ENCODE results near the gene PGAM1. TPM values are rescaled to one million over a fixed set of nuclear protein-coding genes. Genes with fewer than 3 reads are reported as not detected.

Gene PGAM1
- total RNA-seq, 2 experiments from 2014 or later: 289 to 467 TPM

DNA sequence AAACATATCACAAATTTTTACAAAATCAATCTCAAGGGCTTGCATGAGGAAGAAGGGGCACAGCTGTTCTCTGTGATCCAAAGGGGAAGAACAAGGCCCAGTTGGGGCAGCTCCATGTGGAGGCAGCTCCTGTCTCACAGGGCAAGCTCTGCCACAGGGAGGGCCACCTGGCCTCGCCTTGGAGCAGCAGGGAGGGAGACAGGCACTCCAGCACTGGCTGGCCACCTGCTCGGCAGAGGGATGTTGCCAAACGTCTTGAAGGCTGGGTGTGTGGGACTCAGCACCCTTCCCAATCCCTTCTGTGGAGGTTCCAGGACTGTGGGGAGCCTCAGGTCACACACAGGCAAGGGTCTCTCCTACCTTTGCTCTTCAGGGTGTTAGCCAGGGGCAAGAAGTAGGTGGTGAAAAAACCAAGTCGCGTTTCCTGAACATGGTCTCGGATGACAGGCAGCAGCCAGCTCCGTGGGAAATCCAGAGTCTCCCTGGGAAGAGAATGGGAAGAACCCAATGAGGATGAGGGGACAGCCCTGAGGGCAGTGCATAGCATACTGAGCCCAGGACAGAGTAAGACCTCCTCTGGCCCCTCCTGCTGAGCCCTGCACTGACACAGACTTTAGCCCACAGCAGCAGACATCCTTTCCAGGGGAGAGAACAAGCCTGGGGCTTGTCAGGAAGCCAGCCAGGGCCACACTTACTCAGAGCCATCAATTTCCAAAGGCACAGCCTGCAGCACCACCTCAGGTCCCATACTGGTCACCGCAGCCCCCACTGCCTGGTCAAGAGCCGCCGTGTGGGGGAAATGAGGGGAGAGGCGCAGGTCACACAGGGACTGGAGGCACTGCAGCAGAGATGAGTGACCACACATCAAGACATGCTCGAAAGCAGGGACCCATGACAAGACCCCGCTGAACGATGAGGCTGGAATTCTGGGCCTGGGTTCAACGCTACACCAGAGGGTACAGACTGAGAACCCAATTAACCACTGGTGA lies 46.8 kb upstream of the PGAM1 start:
- no peak for DNase-seq (ENCODE audit: low spot score)
- peaks cover 81% of the 10 kb centered on the region for H3K36me3 ChIP-seq (ENCODE audit: insufficient read depth, low read length)
- H4K20me1 ChIP-seq (ENCODE audit: insufficient read depth, low read length): no peaks in the 10 kb centered on the region
- no peaks in the 10 kb centered on the region for H3K79me2 ChIP-seq (ENCODE audit: insufficient read depth, low read depth, low read length)
- H3K9me2 ChIP-seq (ENCODE audit: insufficient read depth, low read length): no peaks in the 10 kb centered on the region
- POLR2A ChIA-PET: no interaction called here
- CTCF ChIA-PET (ENCODE audit: unreplicated experiment): no interaction called here
- no peaks in the 10 kb centered on the region for H3K9me3 ChIP-seq (ENCODE audit: low read length)
- intact Hi-C loops (cut with micrococcal nuclease; ENCODE audit: unreplicated experiment): no loop called here
- no TSS peak for BruUV-seq (replicated peaks)
- H3K4me1 ChIP-seq (ENCODE audit: insufficient read depth, low read length, poor library complexity, severe bottlenecking): no peaks in the 10 kb centered on the region
- H3K4me3 ChIP-seq (ENCODE audit: low read depth, low read length, poor library complexity, severe bottlenecking): no peak overlapping the region
- no peak overlapping the region for H3K4me2 ChIP-seq (ENCODE audit: low read length)
- H3K27ac ChIP-seq (ENCODE audit: low read depth, low read length, poor library complexity, severe bottlenecking): no peak overlapping the region
- TF ChIP-seq, protein P1, sequence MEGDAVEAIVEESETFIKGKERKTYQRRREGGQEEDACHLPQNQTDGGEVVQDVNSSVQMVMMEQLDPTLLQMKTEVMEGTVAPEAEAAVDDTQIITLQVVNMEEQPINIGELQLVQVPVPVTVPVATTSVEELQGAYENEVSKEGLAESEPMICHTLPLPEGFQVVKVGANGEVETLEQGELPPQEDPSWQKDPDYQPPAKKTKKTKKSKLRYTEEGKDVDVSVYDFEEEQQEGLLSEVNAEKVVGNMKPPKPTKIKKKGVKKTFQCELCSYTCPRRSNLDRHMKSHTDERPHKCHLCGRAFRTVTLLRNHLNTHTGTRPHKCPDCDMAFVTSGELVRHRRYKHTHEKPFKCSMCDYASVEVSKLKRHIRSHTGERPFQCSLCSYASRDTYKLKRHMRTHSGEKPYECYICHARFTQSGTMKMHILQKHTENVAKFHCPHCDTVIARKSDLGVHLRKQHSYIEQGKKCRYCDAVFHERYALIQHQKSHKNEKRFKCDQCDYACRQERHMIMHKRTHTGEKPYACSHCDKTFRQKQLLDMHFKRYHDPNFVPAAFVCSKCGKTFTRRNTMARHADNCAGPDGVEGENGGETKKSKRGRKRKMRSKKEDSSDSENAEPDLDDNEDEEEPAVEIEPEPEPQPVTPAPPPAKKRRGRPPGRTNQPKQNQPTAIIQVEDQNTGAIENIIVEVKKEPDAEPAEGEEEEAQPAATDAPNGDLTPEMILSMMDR (conservative IDR thresholded peaks at IDR 0.05; ENCODE audit: low read length): no peak
- TF ChIP-seq EZH2phosphoT487 (IDR thresholded peaks at IDR 0.05; ENCODE audit: borderline replicate concordance, low read depth, low read length): no peak
- no peak overlapping the region for H2AFZ ChIP-seq (ENCODE audit: low read length)

DNA sequence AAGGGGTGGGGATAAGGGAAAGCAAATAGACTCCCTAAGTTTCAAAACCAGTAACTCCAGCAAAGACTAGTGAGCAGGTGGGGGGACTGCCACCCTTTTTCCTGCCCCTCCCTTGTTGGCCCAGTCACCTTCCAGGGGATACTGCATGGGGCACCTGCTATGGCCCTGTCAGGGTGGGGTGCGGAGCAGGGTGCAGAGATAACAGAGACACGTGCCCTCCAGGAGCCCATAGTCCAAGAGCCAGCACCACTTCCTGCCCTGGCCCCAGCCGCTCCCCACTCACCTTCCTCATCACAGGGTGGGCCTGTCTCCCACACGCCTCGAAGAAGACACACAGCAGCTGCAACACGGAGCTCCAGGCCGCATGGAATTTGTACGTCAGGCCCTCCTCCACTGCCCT lies 45.5 kb upstream of the PGAM1 start:
- no TSS peak for BruUV-seq (replicated peaks)
- H2AFZ ChIP-seq (ENCODE audit: low read length): no peak overlapping the region
- H3K9me3 ChIP-seq (ENCODE audit: low read length): no peaks in the 10 kb centered on the region
- no peaks in the 10 kb centered on the region for H3K9me2 ChIP-seq (ENCODE audit: insufficient read depth, low read length)
- H3K36me3 ChIP-seq (ENCODE audit: insufficient read depth, low read length): peaks cover 81% of the 10 kb centered on the region
- POLR2A ChIA-PET: no interaction called here
- CTCF ChIA-PET (ENCODE audit: unreplicated experiment): no interaction called here
- no peaks in the 10 kb centered on the region for H4K20me1 ChIP-seq (ENCODE audit: insufficient read depth, low read length)
- intact Hi-C loops (cut with micrococcal nuclease; ENCODE audit: unreplicated experiment): no loop called here
- H3K27ac ChIP-seq (ENCODE audit: low read depth, low read length, poor library complexity, severe bottlenecking): no peak overlapping the region
- no peak overlapping the region for H3K4me2 ChIP-seq (ENCODE audit: low read length)
- H3K4me1 ChIP-seq (ENCODE audit: insufficient read depth, low read length, poor library complexity, severe bottlenecking): no peaks in the 10 kb centered on the region
- no peaks in the 10 kb centered on the region for H3K79me2 ChIP-seq (ENCODE audit: insufficient read depth, low read depth, low read length)
- no peak for DNase-seq (ENCODE audit: low spot score)
- TF ChIP-seq, protein P1 (conservative IDR thresholded peaks at IDR 0.05; ENCODE audit: low read length): no peak
- TF ChIP-seq EZH2phosphoT487 (IDR thresholded peaks at IDR 0.05; ENCODE audit: borderline replicate concordance, low read depth, low read length): no peak
- no peak overlapping the region for H3K4me3 ChIP-seq (ENCODE audit: low read depth, low read length, poor library complexity, severe bottlenecking)

DNA sequence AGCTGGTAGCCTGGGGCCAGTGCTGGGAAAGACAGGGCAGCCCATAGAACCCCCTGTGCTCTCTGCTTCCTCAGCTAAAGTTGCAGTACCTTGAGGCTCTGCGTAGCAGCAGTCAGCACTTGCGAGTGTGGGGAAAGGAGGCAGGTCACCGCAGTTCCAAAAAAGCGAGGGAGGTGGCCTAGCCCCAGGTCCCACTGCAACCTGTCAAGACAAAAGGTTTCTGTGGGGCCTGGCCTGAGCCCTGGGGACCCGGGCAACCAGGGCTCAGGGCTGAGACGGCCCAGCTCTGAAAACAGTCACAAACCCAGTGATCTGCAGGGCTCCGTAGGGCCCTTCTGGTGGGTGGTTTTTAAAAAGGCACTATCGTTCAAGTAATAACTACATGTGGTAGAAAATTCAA lies 44.4 kb upstream of the PGAM1 start:
- POLR2A ChIA-PET: no interaction called here
- BruUV-seq (replicated peaks): no TSS peak
- no peak overlapping the region for H2AFZ ChIP-seq (ENCODE audit: low read length)
- no peak overlapping the region for H3K4me3 ChIP-seq (ENCODE audit: low read depth, low read length, poor library complexity, severe bottlenecking)
- no peaks in the 10 kb centered on the region for H3K9me3 ChIP-seq (ENCODE audit: low read length)
- H3K4me1 ChIP-seq (ENCODE audit: insufficient read depth, low read length, poor library complexity, severe bottlenecking): no peaks in the 10 kb centered on the region
- no peaks in the 10 kb centered on the region for H3K79me2 ChIP-seq (ENCODE audit: insufficient read depth, low read depth, low read length)
- intact Hi-C loops (cut with micrococcal nuclease; ENCODE audit: unreplicated experiment): no loop called here
- TF ChIP-seq EZH2phosphoT487 (IDR thresholded peaks at IDR 0.05; ENCODE audit: borderline replicate concordance, low read depth, low read length): no peak
- TF ChIP-seq, protein P1 (conservative IDR thresholded peaks at IDR 0.05; ENCODE audit: low read length): no peak
- no peak overlapping the region for H3K27ac ChIP-seq (ENCODE audit: low read depth, low read length, poor library complexity, severe bottlenecking)
- CTCF ChIA-PET (ENCODE audit: unreplicated experiment): no interaction called here
- H3K36me3 ChIP-seq (ENCODE audit: insufficient read depth, low read length): peaks cover 83% of the 10 kb centered on the region
- no peak overlapping the region for H3K4me2 ChIP-seq (ENCODE audit: low read length)
- H3K9me2 ChIP-seq (ENCODE audit: insufficient read depth, low read length): no peaks in the 10 kb centered on the region
- no peak for DNase-seq (ENCODE audit: low spot score)
- no peaks in the 10 kb centered on the region for H4K20me1 ChIP-seq (ENCODE audit: insufficient read depth, low read length)

Measured in OCI-LY7 (cell line).